ENCODE measurements around the gene NFXL1.

GRCh38 chr4:47848041-47848440, 66.3 kb downstream of the NFXL1 start:
- TF ChIP-seq CTCF (conservative IDR thresholded peaks at IDR 0.05; ENCODE audit: low read depth, low read length) (no peak), MAZ (IDR thresholded peaks at IDR 0.05; ENCODE audit: borderline replicate concordance, low read depth, low read length) (no peak), SMC3 (IDR thresholded peaks at IDR 0.05; ENCODE audit: low read depth, low read length) (no peak), POLR2A (IDR thresholded peaks at IDR 0.05; ENCODE audit: low read depth, low read length) (no peak), FOS (IDR thresholded peaks at IDR 0.05; ENCODE audit: low read depth, low read length) (no peak), BHLHE40 (IDR thresholded peaks at IDR 0.05; ENCODE audit: low read depth, low read length) (no peak), MAFK (IDR thresholded peaks at IDR 0.05; ENCODE audit: low read depth, low read length) (no peak), CEBPB (IDR thresholded peaks at IDR 0.05; ENCODE audit: low read depth, low read length) (no peak), USF2 (IDR thresholded peaks at IDR 0.05; ENCODE audit: low read depth, low read length) (no peak), CHD1 (IDR thresholded peaks at IDR 0.05; ENCODE audit: low read depth, low read length) (no peak)
